HG03469 (cell line): Measurements from ENCODE around the gene DHX38.
"Not testable (repeated sequence)": the region's sequence is repeated elsewhere in the genome, so short reads cannot be mapped to it uniquely, and the experiment has no call there.

ENCODE experiments used
- ATAC-seq: cut with Tn5 transposase; IDR thresholded peaks from one replicate; pipeline ENCODE4 v1.9.1; 2021; ENCODE audit warnings: mild to moderate bottlenecking, moderate library complexity, moderate number of reproducible peaks; ENCODE audit not compliant: unreplicated experiment

Gene DHX38

DNA sequence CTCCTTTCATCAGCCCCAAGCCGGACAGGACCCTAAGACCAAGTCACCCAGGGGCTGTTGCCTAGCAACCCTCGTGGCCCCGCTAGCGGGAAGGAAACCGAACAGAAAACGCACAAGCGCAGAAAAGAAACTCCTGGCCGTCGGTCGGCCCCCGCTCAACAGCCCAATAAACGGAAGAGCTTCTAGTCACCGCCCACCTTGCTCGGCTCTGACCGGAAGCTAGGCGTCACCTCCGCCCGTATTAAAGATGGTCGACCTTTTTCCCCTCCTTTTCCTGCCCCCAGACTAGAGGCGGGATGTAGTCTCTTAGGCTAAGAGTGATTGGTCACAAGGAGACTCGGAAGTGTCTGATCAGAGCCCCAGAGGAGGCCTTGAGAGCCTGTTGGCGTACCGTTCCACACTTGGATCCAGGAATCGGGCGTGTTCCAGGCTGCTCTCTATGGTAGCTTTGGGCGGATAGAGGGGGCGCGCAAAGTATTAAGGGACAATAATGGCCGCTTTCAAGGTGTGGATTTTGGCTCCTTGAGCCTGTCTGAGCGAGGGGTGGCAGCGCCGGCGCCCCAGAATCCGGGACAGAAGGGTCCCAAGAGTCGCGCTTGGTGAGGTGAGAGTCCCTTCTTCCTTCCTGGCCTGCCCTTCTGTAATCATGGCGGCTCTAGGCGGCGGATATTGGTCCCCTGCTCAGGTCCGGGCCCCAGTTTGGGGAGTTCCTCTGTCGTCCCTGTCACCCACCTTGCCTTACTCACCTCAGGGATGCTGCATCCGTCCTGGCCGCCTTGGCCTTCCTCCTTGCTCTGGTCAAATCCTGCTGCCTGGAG is at the start of gene DHX38, which contains the start of gene TXNL4B:
Gene DHX38 (plus strand): TSS at position 400 of the 818 bp plus-strand sequence. CDS start 2,311 bp downstream, outside the sequence.
Gene TXNL4B (minus strand): TSS at position 173 of the 818 bp plus-strand sequence. CDS start 2,871 bp downstream, outside the sequence.
- ATAC-seq, result peak; percentile 97

DNA sequence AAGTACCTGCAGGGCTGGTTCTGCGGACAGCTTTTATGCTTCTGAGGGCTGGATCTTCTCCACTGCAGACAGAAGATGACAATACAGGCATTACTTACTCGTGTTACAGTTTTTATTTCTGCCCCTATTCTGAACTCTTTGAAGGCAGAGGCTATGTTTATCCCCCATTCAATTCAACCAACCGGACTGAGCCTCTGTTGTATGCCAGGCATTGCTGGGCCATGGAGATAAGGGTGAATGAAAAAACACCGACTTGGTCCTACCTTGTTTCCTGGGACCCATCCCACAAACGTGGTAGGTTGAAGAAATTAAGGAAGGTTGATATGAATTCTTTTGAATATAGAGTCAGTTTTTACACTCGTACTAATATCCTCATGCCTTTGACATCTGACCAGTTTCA is 49.4 kb upstream of the DHX38 start:
- ATAC-seq, result no peak

DNA sequence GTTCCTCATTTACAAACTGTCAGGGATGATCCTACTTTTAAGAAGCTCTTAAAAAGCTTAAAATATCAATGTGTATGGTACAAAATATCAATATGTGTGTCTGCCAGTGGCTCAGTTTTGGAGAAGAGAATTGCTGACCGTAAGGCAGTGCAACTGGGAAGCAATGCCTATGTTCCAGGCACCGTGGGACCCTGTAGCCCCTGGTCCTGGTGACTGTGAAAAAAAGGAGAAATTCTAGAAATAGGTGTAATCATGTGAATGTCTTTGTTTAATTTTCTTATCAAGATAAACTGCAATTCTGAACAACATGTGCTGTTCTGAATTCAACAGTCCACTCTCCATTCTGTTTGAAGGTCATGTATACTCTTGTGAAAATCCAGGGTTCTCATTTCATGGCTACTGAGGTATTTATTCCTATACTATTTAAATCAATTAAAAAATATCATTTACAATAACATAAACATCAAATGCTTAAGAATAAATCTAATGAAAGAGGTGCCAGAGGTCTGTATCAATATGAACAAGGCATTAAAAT is 48.8 kb upstream of the DHX38 start:
- ATAC-seq, result no peak

DNA sequence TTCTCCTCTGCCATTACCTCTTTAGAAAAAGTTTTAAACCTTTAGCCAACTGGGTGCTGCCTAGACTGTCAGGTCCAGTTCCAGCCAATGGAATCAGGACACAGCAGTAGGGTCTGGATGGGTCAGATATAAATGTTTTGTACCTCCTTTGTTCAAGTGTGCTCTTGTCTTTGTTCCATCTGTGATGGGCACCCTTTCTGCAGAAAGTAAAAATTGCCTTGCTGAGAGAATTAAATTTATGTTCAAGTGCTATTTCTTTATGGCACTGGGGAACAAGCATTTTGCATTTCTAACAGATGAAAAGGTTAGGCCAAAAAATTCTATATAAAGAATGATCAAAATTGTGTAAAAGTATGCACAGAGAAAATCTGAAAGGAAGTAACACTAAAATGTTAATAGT is 44.5 kb upstream of the DHX38 start:
- ATAC-seq, result no peak

DNA sequence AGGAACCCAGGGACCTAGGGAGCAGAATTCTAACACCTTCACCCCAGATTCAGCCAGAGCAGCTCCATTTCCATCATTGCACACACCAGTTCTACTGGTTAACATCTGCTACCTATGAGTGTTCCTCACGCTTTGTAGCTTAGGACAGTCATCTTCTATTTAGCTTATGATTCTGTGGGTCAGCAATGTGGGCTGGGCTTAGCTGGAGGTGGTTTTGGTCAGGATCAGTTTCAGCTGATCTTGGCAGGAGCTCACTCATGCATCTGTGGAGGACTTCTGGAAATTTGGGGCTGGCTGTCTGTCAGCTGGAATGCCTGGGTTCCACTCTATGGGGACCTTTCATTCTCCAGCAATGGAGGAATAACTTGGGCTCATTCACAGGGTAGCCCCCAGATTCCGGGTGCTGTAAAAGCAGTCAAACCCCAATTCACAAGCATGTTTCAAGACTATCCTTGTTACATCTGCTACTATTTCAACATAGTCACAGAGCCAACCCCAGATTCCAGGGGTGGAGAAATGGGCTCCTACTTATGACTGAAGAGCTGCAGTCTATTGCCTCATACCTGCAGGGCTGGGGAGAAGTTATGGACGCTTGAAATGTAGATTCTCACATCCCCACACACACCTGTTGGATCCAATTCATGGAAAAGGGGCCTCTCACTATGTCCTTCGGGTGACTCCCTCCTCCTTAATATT is 42.7 kb upstream of the DHX38 start:
- ATAC-seq, result no peak

DNA sequence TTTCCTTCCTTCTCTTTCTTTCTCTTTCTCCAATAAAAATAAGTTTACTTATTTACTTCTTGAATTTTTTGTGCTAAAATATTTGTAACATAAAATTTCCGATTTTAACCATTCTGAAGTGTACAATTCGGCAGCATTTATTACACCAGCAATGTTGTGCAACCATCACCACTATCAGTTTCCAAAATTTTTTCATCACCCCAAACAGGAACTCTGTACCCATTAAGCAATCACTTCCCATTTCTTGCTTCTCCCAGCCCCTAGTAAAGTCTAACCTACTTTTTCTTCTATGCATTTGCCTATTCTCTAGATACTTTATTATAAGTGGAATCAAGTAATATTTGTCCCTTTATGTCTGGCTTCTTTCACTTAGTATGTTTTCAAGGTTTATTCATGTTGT is 41.8 kb upstream of the DHX38 start:
- ATAC-seq, result no peak

DNA sequence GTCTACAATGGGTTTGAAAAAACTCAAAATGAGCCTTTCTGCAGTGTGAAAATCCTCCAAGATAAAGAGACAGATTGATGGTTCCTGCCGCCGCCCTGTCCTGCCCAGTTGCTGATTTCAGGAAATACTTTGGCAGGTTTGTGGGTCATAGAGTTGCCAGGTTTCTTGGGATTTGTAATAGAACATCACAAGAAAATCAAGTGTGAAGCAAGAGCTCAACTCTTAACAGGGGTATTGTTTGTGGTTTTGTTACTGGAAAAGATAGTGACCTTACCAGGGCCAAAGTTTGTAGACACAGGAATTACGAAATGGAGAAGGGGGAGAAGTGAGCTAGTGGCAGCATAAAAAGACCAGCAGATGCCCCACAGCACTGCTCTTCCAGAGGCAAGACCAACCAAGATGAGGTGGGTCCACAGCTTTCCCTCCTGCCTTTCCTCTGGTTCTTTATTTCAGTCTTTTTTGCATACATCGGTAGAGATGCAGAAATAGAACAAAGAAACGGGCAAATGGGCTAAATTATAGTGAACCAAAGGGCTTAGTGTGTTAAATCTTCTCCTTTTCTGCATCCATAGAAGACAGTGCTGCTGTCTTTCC is 39.3 kb upstream of the DHX38 start, which contains the start of gene HP:
Gene HP (plus strand): TSS at position 252 of the 594 bp plus-strand sequence. CDS start 148 bp downstream, at position 400.
- not testable (repeated sequence) for ATAC-seq

DNA sequence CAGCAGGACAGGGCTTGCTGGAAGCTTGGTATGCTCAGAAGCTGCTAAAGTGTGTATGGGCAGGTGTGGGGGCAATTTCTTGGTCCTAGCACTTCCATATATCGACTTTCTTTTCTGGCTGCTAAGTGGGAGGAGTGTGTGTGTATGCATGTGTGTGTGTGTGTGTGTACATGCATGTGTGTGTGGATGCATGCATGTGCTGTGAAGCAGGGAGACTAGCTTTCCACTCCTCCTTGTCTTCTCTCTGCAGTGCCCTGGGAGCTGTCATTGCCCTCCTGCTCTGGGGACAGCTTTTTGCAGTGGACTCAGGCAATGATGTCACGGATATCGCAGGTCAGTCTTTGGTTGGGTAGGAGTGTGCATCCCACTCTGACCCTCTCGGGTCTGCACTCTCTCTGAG is 37.7 kb upstream of the DHX38 start:
- ATAC-seq, result no peak

DNA sequence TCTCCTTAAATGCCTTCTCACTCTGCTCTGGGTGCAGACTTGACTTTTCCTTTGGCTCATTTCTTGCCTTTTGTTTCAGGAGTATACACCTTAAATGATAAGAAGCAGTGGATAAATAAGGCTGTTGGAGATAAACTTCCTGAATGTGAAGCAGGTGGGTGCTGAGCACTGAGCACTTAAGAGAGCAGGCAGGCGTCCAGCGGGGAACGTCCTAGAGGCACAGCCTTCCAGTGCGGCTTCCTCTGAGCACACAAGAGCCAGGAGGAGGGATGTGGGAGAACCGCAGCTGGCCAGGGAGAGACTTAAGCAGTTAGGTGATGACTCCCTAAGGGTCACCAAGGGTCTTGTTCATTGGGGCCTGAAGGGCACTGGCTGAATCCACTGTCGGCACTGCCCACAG is 36.3 kb upstream of the DHX38 start:
- ATAC-seq, result not testable (repeated sequence)

DNA sequence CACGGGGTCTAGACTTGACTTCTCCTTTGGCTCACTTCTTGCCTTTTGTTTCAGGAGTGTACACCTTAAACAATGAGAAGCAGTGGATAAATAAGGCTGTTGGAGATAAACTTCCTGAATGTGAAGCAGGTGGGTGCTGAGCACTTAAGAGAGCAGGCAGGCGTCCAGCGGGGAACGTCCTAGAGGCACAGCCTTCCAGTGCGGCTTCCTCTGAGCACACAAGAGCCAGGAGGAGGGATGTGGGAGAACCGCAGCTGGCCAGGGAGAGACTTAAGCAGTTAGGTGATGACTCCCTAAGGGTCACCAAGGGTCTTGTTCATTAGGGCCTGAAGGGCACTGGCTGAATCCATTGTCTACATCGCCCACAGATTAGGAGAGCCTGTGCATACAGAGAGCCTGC is 34.6 kb upstream of the DHX38 start:
- ATAC-seq, result not testable (repeated sequence)

DNA sequence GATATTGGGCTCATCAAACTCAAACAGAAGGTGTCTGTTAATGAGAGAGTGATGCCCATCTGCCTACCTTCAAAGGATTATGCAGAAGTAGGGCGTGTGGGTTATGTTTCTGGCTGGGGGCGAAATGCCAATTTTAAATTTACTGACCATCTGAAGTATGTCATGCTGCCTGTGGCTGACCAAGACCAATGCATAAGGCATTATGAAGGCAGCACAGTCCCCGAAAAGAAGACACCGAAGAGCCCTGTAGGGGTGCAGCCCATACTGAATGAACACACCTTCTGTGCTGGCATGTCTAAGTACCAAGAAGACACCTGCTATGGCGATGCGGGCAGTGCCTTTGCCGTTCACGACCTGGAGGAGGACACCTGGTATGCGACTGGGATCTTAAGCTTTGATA is 33.2 kb upstream of the DHX38 start:
- no peak for ATAC-seq

DNA sequence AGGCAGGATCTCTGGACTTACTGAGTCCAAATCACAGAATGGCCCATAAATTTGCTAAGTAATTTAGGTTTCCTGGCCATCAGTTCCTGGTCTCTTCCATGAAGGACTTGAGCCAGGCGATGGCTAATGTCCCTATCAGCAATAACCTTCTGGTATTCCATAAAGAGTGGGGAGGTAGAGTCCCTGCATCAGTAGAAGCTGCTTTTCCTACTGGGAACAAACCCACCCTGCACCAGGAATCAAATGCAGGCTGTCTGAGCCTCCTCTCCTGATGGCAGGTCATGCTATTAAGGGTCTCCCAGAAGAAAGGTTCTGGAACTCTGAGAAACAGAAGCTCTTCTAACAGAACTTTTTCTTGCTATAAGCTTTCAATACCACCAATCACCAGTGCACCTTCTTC is 32.1 kb upstream of the DHX38 start:
- ATAC-seq, result no peak

DNA sequence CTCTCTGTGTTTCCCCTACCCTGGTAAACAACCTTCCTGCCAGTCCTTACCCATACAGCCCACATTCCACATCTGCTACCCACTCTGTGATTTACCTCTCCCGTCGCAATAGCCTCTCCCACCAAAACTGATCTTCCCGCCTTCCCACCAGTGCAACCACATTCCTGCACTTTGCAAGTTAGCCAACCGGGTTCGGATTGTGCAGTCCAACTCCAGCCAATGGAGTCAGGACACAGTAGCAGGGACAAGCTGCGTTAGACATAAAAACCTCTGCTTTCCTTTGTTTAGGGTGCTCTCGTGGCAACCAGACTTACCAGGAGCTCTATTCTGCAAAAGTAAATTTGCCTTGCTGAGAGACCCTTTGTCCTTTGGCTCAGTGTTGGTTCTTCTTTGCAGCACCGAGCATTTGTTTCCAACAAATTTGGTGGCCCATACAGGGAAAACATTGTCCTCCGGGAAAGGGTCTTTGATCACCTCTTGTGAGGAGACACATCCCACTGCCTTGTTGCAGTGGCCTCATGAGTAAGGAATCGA is 29.2 kb upstream of the DHX38 start:
- no peak for ATAC-seq

DNA sequence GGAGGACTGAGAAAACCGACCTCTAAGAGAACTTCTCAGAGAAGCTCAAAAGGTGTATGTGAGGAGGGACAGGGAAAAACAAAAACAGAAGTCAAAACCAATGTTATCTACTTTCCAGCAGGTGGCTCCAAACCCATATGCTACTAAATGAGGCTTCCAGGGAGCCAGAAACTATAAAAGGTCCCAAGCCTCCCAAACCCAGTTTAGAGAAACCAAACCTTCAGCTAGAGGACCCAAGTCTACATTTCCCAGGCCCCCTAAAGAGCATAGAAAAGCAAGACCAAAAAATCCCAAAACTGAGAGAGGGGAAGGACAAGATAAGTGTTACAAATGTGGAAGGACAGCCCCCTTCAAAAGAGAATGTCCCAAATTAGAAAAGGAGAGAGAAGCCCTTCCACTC is 26.9 kb upstream of the DHX38 start:
- no peak for ATAC-seq

DNA sequence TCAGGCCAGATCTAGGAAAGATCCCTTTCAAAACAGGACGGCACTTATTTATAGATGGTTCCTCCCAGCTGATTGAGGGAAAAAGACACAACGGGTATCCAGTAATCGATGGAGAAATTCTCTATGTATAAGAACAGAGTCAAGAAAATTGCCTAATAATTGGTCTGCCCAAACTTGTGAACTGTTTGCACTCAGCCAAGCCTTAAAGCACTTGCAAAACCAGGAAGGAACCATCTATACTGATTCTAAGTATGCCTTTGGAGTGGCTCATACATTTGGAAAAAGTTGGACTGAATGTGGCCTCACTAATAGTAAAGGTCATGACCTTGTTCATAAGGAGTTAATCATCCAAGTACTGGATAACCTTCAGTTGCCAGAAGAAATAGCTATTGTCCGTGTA is 24.7 kb upstream of the DHX38 start:
- no peak for ATAC-seq

DNA sequence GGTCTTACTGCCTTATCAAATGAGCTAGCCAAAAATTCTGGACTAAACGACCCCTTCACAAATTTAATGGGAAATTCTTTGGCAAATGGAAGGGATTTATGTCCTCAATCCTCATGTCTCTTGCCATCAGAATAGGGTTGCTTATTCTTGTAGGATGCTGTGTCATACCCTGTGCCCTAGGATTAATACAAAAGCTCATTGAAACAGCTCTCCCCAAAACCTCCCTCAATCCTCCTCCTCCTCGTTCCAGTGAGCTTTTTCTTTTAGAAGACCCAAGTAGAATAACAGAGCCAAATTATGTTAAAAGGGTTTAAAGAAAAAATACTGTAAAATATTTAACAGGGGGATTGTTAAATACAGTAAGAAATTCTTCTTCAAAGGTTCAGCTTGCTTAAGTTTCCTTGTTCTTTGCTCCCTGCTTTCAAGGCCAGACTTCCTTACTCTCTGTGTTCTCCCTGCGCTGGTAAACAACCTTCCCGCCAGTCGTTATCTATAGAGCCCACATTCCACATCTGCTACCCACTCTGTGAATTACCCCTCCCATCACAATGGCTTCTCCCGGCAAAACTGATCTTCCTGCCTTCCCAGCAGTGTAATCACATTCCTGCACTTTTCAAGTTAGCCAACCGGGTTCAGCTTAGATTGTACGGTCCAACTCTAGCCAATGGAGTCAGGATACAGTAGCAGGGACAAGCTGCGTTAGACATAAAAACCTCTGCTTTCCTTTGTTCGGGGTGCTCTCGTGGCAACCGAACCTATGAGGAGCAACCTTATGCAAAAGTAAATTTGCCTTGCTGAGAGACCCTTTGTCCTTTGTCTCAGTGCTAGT is 20.9 kb upstream of the DHX38 start:
- no peak for ATAC-seq

DNA sequence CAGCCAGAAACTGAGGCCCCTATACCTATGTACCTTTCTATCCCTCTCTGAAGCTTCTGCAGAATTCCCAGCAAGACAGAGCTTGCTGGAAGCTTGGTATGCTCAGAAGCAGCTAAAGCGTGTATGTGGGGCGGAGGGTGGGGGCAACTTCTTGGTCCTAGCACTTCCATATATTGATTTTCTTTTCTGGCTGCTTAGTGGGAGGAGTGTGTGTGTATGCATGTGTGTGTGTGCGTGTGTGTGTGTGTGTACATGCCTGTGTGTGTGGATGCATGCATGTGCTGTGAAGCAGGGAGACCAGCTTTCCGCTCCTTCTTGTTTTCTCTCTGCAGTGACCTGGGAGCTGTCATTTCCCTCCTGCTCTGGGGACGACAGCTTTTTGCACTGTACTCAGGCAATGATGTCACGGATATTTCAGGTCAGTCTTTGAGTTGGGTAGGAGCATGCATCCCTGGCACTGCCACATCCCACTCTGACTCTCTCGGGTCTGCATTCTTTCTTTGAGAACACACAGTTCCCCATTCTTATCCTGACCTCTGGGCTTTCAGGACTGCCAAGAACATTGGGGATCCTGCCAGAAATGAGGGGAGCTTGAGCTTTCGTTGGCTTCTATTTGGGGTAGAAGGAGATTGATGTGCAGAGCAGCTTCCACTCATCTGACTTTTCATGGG is 20.0 kb upstream of the DHX38 start:
- ATAC-seq, result no peak

DNA sequence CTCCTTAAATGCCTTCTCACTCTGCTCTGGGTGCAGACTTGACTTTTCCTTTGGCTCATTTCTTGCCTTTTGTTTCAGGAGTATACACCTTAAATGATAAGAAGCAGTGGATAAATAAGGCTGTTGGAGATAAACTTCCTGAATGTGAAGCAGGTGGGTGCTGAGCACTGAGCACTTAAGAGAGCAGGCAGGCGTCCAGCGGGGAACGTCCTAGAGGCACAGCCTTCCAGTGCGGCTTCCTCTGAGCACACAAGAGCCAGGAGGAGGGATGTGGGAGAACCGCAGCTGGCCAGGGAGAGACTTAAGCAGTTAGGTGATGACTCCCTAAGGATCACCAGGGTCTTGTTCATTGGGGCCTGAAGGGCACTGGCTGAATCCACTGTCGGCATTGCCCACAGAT is 18.6 kb upstream of the DHX38 start:
- ATAC-seq, result not testable (repeated sequence)

DNA sequence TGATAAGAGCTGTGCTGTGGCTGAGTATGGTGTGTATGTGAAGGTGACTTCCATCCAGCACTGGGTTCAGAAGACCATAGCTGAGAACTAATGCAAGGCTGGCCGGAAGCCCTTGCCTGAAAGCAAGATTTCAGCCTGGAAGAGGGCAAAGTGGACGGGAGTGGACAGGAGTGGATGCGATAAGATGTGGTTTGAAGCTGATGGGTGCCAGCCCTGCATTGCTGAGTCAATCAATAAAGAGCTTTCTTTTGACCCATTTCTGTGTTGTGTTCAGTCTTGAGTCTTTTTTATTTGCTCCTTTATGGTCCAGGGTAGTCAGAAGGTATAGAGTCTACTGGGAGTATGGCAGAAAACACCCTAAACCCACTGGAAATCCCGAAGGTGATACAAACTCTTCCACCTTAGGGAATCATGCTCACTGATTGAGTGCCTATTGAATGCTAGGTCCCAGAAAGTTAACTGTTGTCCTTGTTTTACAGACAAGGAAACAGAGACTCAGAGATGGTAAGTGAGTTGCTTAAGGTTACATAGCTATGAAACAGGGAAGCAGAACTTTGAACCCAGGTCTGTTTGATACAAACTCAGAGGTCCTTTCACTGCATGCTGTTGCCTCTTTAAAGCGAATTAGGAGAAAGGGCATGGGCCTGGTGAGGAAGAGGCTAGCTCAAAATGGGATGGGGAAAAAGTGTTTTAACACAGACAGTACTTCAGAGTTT is 16.5 kb upstream of the DHX38 start:
- not testable (repeated sequence) for ATAC-seq
